ENCODE measurements around the gene HAGH.

DNA sequence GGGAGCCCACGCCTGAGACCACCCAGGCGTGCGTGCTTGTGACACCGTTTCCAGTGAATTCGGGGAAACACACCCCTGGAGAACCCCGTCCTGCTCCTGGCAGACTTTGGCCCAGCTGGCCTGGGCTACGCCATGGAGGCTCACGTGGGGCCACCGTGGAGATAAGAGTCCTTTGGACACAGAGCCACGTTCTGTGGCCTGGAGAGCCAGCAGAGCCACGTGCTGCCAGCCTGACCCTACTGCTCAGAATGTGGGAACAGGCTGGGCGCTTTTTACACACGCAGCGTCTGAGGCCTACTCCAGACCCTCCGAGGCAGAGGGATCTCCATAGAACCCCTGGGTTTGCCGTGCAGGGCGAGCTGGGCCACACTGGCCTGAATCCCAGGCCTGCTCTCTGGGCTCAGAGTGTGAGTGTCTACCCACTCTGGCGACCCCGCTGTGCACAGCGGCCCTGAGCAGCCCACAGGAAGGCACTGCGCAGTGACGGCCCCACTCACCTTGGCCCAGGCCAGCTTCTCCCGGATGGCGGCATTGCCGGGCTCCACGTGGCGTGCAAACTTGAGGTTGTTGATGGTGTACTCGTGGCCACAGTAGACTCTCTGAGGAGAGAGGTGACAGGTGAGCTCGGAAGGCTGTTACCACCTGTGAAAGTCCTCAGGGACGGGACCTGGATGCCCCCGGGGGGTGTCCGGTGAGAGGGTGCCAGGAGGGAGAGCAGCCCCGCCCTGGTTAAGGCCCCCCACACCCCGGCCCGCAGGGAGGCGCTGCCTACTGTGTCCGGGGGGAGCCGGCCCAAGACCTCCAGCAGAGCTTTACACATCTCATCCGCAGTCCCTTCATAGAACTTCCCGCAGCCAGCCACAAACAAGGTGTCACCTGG, 10.0 kb downstream of the HAGH start:
- TF ChIP-seq, protein P1, sequence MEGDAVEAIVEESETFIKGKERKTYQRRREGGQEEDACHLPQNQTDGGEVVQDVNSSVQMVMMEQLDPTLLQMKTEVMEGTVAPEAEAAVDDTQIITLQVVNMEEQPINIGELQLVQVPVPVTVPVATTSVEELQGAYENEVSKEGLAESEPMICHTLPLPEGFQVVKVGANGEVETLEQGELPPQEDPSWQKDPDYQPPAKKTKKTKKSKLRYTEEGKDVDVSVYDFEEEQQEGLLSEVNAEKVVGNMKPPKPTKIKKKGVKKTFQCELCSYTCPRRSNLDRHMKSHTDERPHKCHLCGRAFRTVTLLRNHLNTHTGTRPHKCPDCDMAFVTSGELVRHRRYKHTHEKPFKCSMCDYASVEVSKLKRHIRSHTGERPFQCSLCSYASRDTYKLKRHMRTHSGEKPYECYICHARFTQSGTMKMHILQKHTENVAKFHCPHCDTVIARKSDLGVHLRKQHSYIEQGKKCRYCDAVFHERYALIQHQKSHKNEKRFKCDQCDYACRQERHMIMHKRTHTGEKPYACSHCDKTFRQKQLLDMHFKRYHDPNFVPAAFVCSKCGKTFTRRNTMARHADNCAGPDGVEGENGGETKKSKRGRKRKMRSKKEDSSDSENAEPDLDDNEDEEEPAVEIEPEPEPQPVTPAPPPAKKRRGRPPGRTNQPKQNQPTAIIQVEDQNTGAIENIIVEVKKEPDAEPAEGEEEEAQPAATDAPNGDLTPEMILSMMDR (IDR thresholded peaks at IDR 0.05): no peak
- no peak for TF ChIP-seq POLR2A (IDR thresholded peaks at IDR 0.05)
